Measurements from ENCODE around the gene CDK2AP2. TPM values are rescaled to one million over a fixed set of nuclear protein-coding genes. Genes with fewer than 3 reads are reported as not detected.

CDK2AP2 gene
- total and polyA plus RNA-seq, 10 of the 15 experiments (the other 5 are each of a cell fraction or from before 2014, with no cell fraction given) = 8.0 to 177 (median 40.9) TPM

DNA sequence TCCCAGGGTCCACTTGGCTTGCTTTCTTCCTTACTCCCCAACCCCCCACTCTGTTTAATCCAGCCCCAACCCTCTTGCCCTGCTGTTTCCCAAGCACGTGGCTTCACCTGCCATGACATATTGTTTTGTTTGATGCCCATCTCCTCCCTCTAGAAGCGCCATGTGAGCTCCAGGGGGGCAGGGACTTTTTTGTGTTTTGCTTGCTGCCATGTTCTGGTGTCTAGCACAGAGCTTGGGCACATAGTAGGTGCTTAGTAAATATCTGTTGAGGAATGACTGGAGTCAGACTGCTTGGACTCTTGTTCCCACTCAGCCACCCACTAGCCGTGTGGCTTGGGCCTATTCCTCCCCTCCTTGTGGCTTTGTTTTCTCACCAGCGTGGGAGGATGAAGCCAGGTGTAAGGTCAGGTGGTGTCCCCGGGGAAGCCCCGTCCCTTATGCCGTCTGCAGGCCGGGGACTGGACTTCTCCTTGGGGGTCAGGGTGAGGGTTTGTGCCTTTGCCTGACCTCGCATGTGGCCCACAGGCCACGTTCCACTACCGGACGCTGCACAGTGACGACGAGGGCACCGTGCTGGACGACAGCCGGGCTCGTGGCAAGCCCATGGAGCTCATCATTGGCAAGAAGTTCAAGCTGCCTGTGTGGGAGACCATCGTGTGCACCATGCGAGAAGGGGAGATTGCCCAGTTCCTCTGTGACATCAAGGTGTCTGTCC, 21.3 kb downstream of the CDK2AP2 start (continued):
- TF ChIP-seq ZZZ3 (IDR thresholded peaks at IDR 0.05; ENCODE audit: control insufficient read depth, insufficient read length, low read depth) = no peak
- TF ChIP-seq, protein P1, sequence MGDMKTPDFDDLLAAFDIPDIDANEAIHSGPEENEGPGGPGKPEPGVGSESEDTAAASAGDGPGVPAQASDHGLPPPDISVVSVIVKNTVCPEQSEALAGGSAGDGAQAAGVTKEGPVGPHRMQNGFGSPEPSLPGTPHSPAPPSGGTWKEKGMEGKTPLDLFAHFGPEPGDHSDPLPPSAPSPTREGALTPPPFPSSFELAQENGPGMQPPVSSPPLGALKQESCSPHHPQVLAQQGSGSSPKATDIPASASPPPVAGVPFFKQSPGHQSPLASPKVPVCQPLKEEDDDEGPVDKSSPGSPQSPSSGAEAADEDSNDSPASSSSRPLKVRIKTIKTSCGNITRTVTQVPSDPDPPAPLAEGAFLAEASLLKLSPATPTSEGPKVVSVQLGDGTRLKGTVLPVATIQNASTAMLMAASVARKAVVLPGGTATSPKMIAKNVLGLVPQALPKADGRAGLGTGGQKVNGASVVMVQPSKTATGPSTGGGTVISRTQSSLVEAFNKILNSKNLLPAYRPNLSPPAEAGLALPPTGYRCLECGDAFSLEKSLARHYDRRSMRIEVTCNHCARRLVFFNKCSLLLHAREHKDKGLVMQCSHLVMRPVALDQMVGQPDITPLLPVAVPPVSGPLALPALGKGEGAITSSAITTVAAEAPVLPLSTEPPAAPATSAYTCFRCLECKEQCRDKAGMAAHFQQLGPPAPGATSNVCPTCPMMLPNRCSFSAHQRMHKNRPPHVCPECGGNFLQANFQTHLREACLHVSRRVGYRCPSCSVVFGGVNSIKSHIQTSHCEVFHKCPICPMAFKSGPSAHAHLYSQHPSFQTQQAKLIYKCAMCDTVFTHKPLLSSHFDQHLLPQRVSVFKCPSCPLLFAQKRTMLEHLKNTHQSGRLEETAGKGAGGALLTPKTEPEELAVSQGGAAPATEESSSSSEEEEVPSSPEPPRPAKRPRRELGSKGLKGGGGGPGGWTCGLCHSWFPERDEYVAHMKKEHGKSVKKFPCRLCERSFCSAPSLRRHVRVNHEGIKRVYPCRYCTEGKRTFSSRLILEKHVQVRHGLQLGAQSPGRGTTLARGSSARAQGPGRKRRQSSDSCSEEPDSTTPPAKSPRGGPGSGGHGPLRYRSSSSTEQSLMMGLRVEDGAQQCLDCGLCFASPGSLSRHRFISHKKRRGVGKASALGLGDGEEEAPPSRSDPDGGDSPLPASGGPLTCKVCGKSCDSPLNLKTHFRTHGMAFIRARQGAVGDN (IDR thresholded peaks at IDR 0.05) = peak; percentile 99
- peak; percentile 69; the same call in 1 of the 2 replicates for TF ChIP-seq YY1 (IDR thresholded peaks at IDR 0.05; ENCODE audit: low read depth, low read length)
- TF ChIP-seq, protein P2, sequence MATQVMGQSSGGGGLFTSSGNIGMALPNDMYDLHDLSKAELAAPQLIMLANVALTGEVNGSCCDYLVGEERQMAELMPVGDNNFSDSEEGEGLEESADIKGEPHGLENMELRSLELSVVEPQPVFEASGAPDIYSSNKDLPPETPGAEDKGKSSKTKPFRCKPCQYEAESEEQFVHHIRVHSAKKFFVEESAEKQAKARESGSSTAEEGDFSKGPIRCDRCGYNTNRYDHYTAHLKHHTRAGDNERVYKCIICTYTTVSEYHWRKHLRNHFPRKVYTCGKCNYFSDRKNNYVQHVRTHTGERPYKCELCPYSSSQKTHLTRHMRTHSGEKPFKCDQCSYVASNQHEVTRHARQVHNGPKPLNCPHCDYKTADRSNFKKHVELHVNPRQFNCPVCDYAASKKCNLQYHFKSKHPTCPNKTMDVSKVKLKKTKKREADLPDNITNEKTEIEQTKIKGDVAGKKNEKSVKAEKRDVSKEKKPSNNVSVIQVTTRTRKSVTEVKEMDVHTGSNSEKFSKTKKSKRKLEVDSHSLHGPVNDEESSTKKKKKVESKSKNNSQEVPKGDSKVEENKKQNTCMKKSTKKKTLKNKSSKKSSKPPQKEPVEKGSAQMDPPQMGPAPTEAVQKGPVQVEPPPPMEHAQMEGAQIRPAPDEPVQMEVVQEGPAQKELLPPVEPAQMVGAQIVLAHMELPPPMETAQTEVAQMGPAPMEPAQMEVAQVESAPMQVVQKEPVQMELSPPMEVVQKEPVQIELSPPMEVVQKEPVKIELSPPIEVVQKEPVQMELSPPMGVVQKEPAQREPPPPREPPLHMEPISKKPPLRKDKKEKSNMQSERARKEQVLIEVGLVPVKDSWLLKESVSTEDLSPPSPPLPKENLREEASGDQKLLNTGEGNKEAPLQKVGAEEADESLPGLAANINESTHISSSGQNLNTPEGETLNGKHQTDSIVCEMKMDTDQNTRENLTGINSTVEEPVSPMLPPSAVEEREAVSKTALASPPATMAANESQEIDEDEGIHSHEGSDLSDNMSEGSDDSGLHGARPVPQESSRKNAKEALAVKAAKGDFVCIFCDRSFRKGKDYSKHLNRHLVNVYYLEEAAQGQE (IDR thresholded peaks at IDR 0.05; ENCODE audit: low read depth, low read length) = no peak
- TF ChIP-seq, protein P3, sequence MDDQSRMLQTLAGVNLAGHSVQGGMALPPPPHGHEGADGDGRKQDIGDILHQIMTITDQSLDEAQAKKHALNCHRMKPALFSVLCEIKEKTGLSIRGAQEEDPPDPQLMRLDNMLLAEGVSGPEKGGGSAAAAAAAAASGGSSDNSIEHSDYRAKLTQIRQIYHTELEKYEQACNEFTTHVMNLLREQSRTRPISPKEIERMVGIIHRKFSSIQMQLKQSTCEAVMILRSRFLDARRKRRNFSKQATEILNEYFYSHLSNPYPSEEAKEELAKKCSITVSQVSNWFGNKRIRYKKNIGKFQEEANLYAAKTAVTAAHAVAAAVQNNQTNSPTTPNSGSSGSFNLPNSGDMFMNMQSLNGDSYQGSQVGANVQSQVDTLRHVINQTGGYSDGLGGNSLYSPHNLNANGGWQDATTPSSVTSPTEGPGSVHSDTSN (IDR thresholded peaks at IDR 0.05; ENCODE audit: insufficient replicate concordance, low read depth, low read length) = no peak
- peak; percentile 97 for TF ChIP-seq TCF3 (IDR thresholded peaks at IDR 0.05; ENCODE audit: borderline replicate concordance, insufficient read depth, low read depth, low read length)
- peak; percentile 89 for TF ChIP-seq MEF2B (IDR thresholded peaks at IDR 0.05; ENCODE audit: partially characterized antibody, poor library complexity, severe bottlenecking)
- TF ChIP-seq ATF7 (IDR thresholded peaks at IDR 0.05; ENCODE audit: low read depth) = peak; percentile 88
- TF ChIP-seq EZH2 (IDR thresholded peaks at IDR 0.05; ENCODE audit: borderline replicate concordance, control insufficient read depth, low read depth, low read length) = no peak
- no peak for TF ChIP-seq CHD4 (IDR thresholded peaks at IDR 0.05)
- TF ChIP-seq, protein P4, sequence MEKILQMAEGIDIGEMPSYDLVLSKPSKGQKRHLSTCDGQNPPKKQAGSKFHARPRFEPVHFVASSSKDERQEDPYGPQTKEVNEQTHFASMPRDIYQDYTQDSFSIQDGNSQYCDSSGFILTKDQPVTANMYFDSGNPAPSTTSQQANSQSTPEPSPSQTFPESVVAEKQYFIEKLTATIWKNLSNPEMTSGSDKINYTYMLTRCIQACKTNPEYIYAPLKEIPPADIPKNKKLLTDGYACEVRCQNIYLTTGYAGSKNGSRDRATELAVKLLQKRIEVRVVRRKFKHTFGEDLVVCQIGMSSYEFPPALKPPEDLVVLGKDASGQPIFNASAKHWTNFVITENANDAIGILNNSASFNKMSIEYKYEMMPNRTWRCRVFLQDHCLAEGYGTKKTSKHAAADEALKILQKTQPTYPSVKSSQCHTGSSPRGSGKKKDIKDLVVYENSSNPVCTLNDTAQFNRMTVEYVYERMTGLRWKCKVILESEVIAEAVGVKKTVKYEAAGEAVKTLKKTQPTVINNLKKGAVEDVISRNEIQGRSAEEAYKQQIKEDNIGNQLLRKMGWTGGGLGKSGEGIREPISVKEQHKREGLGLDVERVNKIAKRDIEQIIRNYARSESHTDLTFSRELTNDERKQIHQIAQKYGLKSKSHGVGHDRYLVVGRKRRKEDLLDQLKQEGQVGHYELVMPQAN (conservative IDR thresholded peaks at IDR 0.05) = peak; percentile 60; the same call in 1 of the 2 replicates
- peak; percentile 85 to 88 for TF ChIP-seq EP300 (IDR thresholded peaks at IDR 0.05; ENCODE audit: borderline replicate concordance in 1 of 2, control insufficient read depth in 1 of 2, low read depth in 2 of 2, low read length in 2 of 2)
- TF ChIP-seq, protein P5, sequence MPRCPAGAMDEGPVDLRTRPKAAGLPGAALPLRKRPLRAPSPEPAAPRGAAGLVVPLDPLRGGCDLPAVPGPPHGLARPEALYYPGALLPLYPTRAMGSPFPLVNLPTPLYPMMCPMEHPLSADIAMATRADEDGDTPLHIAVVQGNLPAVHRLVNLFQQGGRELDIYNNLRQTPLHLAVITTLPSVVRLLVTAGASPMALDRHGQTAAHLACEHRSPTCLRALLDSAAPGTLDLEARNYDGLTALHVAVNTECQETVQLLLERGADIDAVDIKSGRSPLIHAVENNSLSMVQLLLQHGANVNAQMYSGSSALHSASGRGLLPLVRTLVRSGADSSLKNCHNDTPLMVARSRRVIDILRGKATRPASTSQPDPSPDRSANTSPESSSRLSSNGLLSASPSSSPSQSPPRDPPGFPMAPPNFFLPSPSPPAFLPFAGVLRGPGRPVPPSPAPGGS (IDR thresholded peaks at IDR 0.05; ENCODE audit: borderline replicate concordance, insufficient read depth, low read depth, low read length, poor library complexity, severe bottlenecking) = peak; percentile 99

Data from GM12878 (cell line).